HG02610 (cell line): ENCODE results near the gene OR10G3.

Experiments
- ATAC-seq: cut with Tn5 transposase; IDR thresholded peaks from one replicate; pipeline ENCODE4 v1.9.1; 2021; ENCODE audit warnings: mild to moderate bottlenecking, moderate library complexity; ENCODE audit not compliant: unreplicated experiment

Gene OR10G3

GRCh38 chr14:21536418-21537089 is 43.3 kb downstream of the OR10G3 start:
- no peak for ATAC-seq

- ATAC-seq = no peak
These were observed 44.1 kb downstream of the OR10G3 start for GRCh38 chr14:21535545-21536417.

- ATAC-seq = no peak
These were observed 45.3 kb downstream of the OR10G3 start for GRCh38 chr14:21534576-21534975.

- ATAC-seq = no peak
These were observed 46.6 kb downstream of the OR10G3 start for GRCh38 chr14:21533294-21533693.

DNA sequence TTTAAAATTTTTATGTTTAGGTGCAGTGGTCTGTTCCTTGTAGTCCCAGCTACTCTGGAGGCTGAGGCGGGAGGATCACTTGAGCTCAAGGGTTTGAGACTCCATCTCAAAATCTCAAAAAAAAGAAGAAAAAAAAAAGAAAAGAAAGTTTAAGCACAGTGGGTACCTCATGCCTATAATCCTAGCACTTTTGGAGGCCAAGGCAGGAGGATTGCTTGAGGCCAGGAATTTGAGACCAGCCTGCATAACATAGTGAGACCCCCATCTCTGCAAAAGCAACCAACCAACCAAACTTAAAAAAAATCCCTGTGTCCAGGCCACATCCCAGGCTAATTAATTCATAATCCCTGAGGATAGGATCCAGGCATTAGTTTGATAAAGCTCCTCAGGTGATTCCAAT is 50.4 kb downstream of the OR10G3 start:
- no peak for ATAC-seq

DNA sequence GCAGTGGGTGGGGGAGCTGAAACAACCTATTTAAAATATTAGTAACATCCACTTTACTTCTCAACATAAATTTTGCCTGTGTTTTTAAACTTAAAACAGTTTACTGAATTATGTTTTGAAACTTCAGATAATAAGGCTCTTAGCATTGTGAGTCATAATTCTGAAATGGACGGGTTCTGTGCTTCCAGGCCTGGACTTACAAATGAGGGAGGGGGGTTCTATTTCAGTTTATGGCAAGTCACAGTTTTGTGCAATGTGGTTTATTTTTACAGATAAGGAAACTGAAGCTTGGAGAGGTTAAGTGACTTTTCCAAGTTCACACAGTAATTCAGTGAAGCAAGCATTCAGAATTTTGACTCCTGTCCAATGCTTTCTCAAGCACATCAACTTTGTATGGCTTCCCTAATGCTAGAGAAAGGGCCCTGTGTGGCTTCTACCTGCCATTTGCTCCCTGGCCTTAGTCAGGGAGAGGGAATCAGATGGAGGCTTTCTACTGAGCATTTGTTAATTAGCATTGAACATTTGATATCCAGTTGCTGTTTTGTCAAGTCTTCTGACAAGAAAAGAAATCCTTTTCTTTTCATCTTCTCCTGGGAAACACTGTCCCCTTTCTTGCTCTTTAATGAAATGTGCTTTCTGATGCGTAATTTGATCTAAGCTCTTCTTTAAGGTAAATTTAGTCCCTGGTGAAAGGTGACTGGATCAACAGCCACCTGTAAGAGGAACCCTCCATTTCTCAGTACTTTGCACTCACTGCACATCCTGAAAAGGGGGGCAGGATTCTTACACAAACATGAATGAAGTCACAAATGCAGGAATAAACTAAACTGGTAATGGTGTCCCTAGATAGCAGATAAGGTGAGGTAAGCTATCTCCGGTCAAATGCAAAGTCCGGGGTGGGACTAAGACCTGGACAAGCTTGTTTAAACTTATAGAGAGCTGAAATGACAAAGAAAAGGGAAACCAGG is 51.2 kb downstream of the OR10G3 start:
- no peak for ATAC-seq

- no peak for ATAC-seq
These were observed 52.6 kb downstream of the OR10G3 start for GRCh38 chr14:21527318-21527679.

DNA sequence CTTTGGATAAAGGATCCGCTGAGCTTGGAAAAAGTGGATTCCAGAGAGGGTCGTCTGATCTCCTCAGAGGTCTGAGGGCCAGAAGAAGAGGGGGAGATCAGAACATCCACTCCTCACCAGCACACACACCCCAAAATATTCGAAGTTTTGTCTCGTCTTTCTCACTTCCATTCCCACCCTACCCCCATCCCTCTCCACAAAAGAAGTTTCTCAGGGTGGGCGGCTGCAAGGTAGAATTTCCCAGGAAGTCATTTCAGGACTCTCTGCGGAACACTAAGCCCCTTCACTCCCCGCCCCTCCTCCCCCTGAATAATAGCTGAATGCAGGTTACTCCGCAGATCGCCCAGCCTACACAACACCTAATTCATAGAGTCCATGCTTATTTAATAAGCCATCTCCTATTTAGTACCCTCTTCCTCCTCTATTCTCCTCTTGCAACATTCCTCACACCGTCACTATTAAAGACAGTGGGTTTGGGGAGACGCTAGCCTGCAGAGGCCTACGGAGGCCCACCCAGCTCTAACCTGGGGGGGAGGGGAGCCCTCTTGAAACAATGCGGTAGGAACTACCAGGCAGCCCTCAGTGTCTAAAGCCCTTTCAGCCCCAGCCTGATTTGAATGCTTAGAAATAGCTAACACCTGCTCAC is 53.1 kb downstream of the OR10G3 start:
- no peak for ATAC-seq

DNA sequence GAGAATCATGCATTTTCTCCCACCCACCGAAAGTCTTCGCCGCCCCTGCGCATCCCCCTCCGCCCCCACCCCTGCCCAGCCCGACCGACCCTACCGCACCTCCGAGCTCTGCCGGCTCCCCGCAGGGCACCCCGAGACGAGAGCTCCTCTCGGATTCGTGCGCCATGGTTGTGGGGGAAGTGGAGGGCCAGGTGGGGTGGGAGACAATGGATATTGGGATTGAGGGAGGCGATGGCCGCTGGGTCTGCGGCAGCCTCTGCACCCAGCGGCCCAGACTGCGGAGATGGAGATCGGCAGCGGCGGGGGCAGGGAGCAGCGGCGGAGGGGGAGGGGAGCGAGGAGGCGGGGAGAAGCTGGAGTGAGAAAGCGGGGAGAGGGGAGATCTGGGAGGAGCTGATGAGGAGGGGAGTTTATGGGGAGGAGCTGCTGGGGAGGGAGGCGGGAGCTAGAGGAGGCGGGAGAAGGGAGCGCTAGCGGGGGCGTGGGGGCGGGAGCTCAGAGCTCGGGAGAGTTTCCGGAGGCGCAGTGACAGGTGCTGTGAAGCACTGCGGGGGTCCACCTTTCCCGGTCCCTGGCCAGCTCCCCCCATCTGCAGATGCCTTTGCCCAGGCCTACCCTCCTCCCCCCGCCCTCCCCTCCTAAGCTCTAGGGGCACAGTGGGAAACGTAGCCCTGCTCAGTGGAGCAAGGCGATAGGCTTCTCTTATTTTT is 53.8 kb downstream of the OR10G3 start, which contains the start of gene SALL2:
SALL2 (minus strand) TSS at position 385 of the 710 bp plus-strand sequence; CDS start at position 166, 219 bp downstream.
- no peak for ATAC-seq

GRCh38 chr14:21525571-21525961 is 54.3 kb downstream of the OR10G3 start:
- ATAC-seq = no peak

DNA sequence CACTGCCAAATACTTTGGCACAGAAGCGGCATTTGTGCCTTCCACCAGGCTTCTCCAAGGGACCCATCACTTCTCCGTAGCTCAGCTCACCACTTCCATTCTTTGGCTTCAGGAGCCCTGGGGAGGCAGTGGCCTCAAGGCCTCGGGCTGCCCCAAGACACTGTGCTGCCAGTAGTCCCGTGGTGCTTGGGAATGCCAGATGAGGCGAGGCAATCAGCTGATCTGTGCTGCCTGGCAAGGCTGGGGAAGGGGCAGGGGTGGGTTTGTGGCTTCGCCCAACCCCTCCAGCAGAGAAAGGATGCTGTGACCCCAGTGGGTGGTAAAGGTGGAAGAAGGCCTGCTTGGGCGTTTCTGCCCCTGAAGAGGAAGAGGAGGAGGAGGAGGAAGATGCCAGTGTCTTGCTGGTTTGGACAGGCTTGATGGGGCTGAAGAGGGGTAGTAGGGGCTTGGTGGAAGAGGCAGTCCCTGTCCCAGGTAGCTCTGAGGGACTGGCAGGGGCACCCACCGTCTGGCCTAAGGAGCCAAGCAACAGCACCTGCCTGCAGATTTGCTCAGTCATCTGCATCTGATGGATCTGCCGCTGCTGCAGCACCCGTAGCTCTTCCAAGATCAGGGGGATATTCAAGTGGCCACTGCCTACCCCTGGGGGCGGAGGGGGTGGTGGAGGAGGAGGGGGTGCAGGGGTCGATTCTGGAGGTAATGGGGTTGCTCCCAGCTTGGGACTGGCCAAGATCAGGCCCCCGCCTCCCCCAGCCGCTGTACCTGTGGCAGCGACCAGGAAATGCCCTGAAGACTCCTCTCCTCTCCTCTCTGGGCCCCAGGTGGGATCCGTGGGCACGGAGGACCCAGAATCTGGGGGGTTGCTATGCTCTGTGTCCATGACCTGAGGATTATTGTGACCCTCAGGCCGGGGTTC is 55.0 kb downstream of the OR10G3 start:
- no peak for ATAC-seq

DNA sequence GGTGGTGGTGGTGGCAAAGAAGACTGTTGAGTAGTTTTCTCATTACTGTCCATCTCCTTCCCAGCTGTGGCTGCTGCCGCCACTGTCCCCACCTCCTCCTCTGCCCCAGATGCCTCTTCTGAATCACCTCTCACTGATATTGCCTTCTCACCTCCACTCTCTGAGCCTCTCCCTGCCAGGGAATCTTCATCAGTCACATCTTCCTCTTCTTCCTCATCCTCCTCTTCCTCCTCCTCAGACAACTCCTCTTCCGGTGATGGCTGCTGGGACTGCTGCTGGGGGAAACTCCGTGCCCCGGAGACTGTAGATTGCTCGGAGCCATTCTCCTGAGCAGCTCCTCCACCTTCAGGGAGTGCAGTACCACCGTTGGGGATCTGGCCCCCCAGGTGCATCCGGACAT is 56.7 kb downstream of the OR10G3 start:
- no peak for ATAC-seq

- no peak for ATAC-seq
These were observed 58.4 kb downstream of the OR10G3 start for GRCh38 chr14:21521501-21521900.

- no peak for ATAC-seq
These were observed 59.1 kb downstream of the OR10G3 start for GRCh38 chr14:21520767-21521166.

GRCh38 chr14:21518725-21519124 is 61.2 kb downstream of the OR10G3 start:
- ATAC-seq = no peak
